Astrocyte of the spinal cord (primary cell): Measurements from ENCODE around the gene SLC16A8.

Source experiments
- DNase-seq: peaks from one replicate; pipeline ENCODE4 v3.0.0; 2011; ENCODE audit warnings: low read depth, low spot score
- H3K4me3 ChIP-seq: 2 replicates; pipeline ENCODE4 v1.5.1; 2011; ENCODE audit warnings: low read depth, mild to moderate bottlenecking, low read length, moderate library complexity
- CTCF ChIP-seq: IDR thresholded peaks from 2 replicates; pipeline ENCODE4 v1.5.1; 2012; ENCODE audit warnings: low read depth, mild to moderate bottlenecking, low read length, inconsistent platforms
- in situ Hi-C: cut with HindIII; loops from 2 replicates; pipeline ENCODE4 v1.10.0; 2017; ENCODE audit warnings: low sequenced_read_pairs

Gene SLC16A8

GRCh38 chr22:38051261-38051660, 32.7 kb downstream of the SLC16A8 start:
- in situ Hi-C loops, result no loop called here
- no peak for TF ChIP-seq CTCF
- H3K4me3 ChIP-seq, result no peak overlapping the region
- DNase-seq, result no peak

- in situ Hi-C loops, result no loop called here
- no peak for TF ChIP-seq CTCF
- DNase-seq, result no peak
- H3K4me3 ChIP-seq, result no peak overlapping the region
These were observed 33.3 kb downstream of the SLC16A8 start for GRCh38 chr22:38050720-38051119.

GRCh38 chr22:38049812-38050619, 34.0 kb downstream of the SLC16A8 start:
- H3K4me3 ChIP-seq, result no peak overlapping the region
- no peak for TF ChIP-seq CTCF
- in situ Hi-C loops, result no loop called here
- no peak for DNase-seq

- no peak for DNase-seq
These were observed 37.8 kb downstream of the SLC16A8 start for GRCh38 chr22:38046070-38046748.

GRCh38 chr22:38043151-38044039, 40.6 kb downstream of the SLC16A8 start:
- no peak overlapping the region for H3K4me3 ChIP-seq
- no peak for TF ChIP-seq CTCF
- DNase-seq, result no peak
- in situ Hi-C loops, result no loop called here

More at GRCh38 chr22:38046070-38046748, 37.8 kb downstream of the SLC16A8 start:
- in situ Hi-C loops, result no loop called here
- no peak overlapping the region for H3K4me3 ChIP-seq
- TF ChIP-seq CTCF, result no peak

- in situ Hi-C loops, result no loop called here
- DNase-seq, result no peak
- TF ChIP-seq CTCF, result no peak
- no peak overlapping the region for H3K4me3 ChIP-seq
These were observed 41.5 kb downstream of the SLC16A8 start for GRCh38 chr22:38042488-38042790.
